ENCODE data around the gene APBB2.

- no peak for TF ChIP-seq EZH2 (IDR thresholded peaks at IDR 0.05)
- no peak for TF ChIP-seq POLR2AphosphoS5 (IDR thresholded peaks at IDR 0.05; ENCODE audit: borderline replicate concordance, low read depth, low read length)
- no peak for TF ChIP-seq FOXP2 (optimal IDR thresholded peaks at IDR 0.05; ENCODE audit: control extremely low read depth, extremely low read length, insufficient read depth)
Observed at GRCh38 chr4:40828661-40829060, 385.7 kb downstream of the APBB2 start.
